ENCODE measurements around the gene PTPRN2. TPM values are rescaled to one million over a fixed set of nuclear protein-coding genes. Genes with fewer than 3 reads are reported as not detected.

The PTPRN2 gene
- total and polyA plus RNA-seq, 9 of the 15 experiments (the other 6 are each of a cell fraction or from before 2014, with no cell fraction given) = not detected

GRCh38 chr7:157904866-157905570 is 682.6 kb downstream of the PTPRN2 start (continued):
- TF ChIP-seq E2F3 (CRISPR knock-in tag; IDR thresholded peaks at IDR 0.05) (no peak), SUPT5H (IDR thresholded peaks at IDR 0.05) (no peak)

- H3K9ac ChIP-seq (ENCODE audit: insufficient read depth in 1 of 2, low read depth in 2 of 2, low read length in 2 of 2) = no peak overlapping the region
- peaks cover 10% of the 10 kb centered on the region; the same call in 1 of the 2 replicates for H4K20me1 ChIP-seq (replicated peaks; ENCODE audit: control insufficient read depth, insufficient read depth, low read length)
- POLR2A ChIA-PET = no interaction called here
- FAIRE-seq (no peak), DNase-seq (ENCODE audit: extremely low read depth in 1 of 4, low spot score in 3 of 4) (no peak), ATAC-seq (no peak)
- no peaks in the 10 kb centered on the region for H3K79me2 ChIP-seq (ENCODE audit: control insufficient read depth, insufficient read depth, low read length)
- intact Hi-C loops (cut with micrococcal nuclease) = no loop called here
- no peak overlapping the region for H3K27ac ChIP-seq (ENCODE audit: extremely low read depth, low read depth, low read length)
- no peak overlapping the region for H3K4me3 ChIP-seq
- TF ChIP-seq, protein P1, sequence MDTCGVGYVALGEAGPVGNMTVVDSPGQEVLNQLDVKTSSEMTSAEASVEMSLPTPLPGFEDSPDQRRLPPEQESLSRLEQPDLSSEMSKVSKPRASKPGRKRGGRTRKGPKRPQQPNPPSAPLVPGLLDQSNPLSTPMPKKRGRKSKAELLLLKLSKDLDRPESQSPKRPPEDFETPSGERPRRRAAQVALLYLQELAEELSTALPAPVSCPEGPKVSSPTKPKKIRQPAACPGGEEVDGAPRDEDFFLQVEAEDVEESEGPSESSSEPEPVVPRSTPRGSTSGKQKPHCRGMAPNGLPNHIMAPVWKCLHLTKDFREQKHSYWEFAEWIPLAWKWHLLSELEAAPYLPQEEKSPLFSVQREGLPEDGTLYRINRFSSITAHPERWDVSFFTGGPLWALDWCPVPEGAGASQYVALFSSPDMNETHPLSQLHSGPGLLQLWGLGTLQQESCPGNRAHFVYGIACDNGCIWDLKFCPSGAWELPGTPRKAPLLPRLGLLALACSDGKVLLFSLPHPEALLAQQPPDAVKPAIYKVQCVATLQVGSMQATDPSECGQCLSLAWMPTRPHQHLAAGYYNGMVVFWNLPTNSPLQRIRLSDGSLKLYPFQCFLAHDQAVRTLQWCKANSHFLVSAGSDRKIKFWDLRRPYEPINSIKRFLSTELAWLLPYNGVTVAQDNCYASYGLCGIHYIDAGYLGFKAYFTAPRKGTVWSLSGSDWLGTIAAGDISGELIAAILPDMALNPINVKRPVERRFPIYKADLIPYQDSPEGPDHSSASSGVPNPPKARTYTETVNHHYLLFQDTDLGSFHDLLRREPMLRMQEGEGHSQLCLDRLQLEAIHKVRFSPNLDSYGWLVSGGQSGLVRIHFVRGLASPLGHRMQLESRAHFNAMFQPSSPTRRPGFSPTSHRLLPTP (IDR thresholded peaks at IDR 0.05; ENCODE audit: borderline replicate concordance, extremely low read depth, insufficient read length) = no peak
- TF ChIP-seq RAD21 (CRISPR knock-in tag; conservative IDR thresholded peaks at IDR 0.05 in 1 of 2, IDR thresholded peaks at IDR 0.05 in 1 of 2) = no peak
- TF ChIP-seq, protein P2, sequence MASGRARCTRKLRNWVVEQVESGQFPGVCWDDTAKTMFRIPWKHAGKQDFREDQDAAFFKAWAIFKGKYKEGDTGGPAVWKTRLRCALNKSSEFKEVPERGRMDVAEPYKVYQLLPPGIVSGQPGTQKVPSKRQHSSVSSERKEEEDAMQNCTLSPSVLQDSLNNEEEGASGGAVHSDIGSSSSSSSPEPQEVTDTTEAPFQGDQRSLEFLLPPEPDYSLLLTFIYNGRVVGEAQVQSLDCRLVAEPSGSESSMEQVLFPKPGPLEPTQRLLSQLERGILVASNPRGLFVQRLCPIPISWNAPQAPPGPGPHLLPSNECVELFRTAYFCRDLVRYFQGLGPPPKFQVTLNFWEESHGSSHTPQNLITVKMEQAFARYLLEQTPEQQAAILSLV (tag; IDR thresholded peaks at IDR 0.05) = no peak
- no peak for TF ChIP-seq TFAP4 (CRISPR knock-in tag; IDR thresholded peaks at IDR 0.05; ENCODE audit: borderline replicate concordance)
- TF ChIP-seq, protein P3, sequence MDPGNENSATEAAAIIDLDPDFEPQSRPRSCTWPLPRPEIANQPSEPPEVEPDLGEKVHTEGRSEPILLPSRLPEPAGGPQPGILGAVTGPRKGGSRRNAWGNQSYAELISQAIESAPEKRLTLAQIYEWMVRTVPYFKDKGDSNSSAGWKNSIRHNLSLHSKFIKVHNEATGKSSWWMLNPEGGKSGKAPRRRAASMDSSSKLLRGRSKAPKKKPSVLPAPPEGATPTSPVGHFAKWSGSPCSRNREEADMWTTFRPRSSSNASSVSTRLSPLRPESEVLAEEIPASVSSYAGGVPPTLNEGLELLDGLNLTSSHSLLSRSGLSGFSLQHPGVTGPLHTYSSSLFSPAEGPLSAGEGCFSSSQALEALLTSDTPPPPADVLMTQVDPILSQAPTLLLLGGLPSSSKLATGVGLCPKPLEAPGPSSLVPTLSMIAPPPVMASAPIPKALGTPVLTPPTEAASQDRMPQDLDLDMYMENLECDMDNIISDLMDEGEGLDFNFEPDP (CRISPR knock-in tag; IDR thresholded peaks at IDR 0.05) = no peak
- no peak for TF ChIP-seq CBX5 (IDR thresholded peaks at IDR 0.05; ENCODE audit: borderline replicate concordance, low read depth)
- TF ChIP-seq ELF2 (CRISPR knock-in tag; IDR thresholded peaks at IDR 0.05) = no peak
- TF ChIP-seq GTF2E2 (tag; IDR thresholded peaks at IDR 0.05) = no peak
- no peak for TF ChIP-seq C11orf30 (IDR thresholded peaks at IDR 0.05; ENCODE audit: low read depth)
- H3K9me1 ChIP-seq (ENCODE audit: control insufficient read depth, insufficient read depth, low read length) = no peaks in the 10 kb centered on the region
- no peak overlapping the region for H3K4me2 ChIP-seq (ENCODE audit: insufficient read depth, low read length)
- in situ Hi-C loops (cut with MboI) = no loop called here
- BruUV-seq (replicated peaks) = no TSS peak
- no peak overlapping the region for H2AFZ ChIP-seq (ENCODE audit: low read depth, low read length)
- peaks cover 0 to 12% of the 10 kb centered on the region in 2 experiments; a peak in 1 of 5 replicates for H3K4me1 ChIP-seq (replicated peaks in 1 of 2; ENCODE audit: control insufficient read depth in 2 of 2, insufficient read depth in 2 of 2, low read length in 2 of 2)
- H3K36me3 ChIP-seq (ENCODE audit: control insufficient read depth, insufficient read depth, low read length) = no peaks in the 10 kb centered on the region
- H3K27me3 ChIP-seq (ENCODE audit: control insufficient read depth in 2 of 2, insufficient read depth in 2 of 2, low read length in 2 of 2) = peaks cover 50 to 90% of the 10 kb centered on the region in 2 experiments
- CTCF ChIA-PET (ENCODE audit: low intra/inter-chr PET ratio) = no interaction called here
- under 1% methylated on average over 28 of the region's 28 CpGs for WGBS (ENCODE audit: insufficient coverage, low coverage, missing lambda C conversion rate)
- H3K9me3 ChIP-seq (replicated peaks; ENCODE audit: control insufficient read depth, insufficient read depth, low read depth, low read length) = no peaks in the 10 kb centered on the region
Observed at GRCh38 chr7:157904211-157904865, 683.3 kb downstream of the PTPRN2 start.
